ENCODE results near the gene COX7B.
A peak's percentile ranks its signal among the peaks of the same experiment; 100 is the strongest.
"Not testable (repeated sequence)": the region's sequence is repeated elsewhere in the genome, so short reads cannot be mapped to it uniquely, and the experiment has no call there.

Gene COX7B

GRCh38 chrX:77899081-77899828, at the start of gene COX7B:
TSS of gene COX7B (plus strand) at chrX:77899468. CDS start at chrX:77899554, 86 bp downstream.
- Mint-ChIP-seq H3K27me3 (ENCODE audit: low read depth) (no peaks in the 10 kb centered on the region), H3K27ac (peak within 1 kb of the TSS; percentile 99), H3K4me3 (peak within 1 kb of the TSS; percentile 98), H3K36me3 (ENCODE audit: low read depth) (peaks cover 15% of the 10 kb centered on the region), H3K9me3 (no peaks in the 10 kb centered on the region), H3K4me1 (ENCODE audit: low read depth) (peaks cover 14% of the 10 kb centered on the region)

- peaks cover 18% of the 10 kb centered on the region for H3K36me3 Mint-ChIP-seq (ENCODE audit: low read depth)
- H3K4me1 Mint-ChIP-seq (ENCODE audit: low read depth): peaks cover 2% of the 10 kb centered on the region
- no peaks in the 10 kb centered on the region for H3K27me3 Mint-ChIP-seq (ENCODE audit: low read depth)
- no peak overlapping the region for H3K27ac Mint-ChIP-seq
- H3K9me3 Mint-ChIP-seq: no peaks in the 10 kb centered on the region
- H3K4me3 Mint-ChIP-seq: no peak overlapping the region
Observed at GRCh38 chrX:77875372-77875771, 23.9 kb upstream of the COX7B start.

- H3K4me1 Mint-ChIP-seq (ENCODE audit: low read depth); H3K27me3 Mint-ChIP-seq (ENCODE audit: low read depth); H3K36me3 Mint-ChIP-seq (ENCODE audit: low read depth); H3K4me3 Mint-ChIP-seq; H3K9me3 Mint-ChIP-seq; H3K27ac Mint-ChIP-seq: not testable (repeated sequence)
Observed at GRCh38 chrX:77881418-77881817, 17.9 kb upstream of the COX7B start.

- peak overlapping the region; percentile 96 for H3K4me3 Mint-ChIP-seq
- H3K36me3 Mint-ChIP-seq (ENCODE audit: low read depth): peaks cover 13% of the 10 kb centered on the region
- H3K4me1 Mint-ChIP-seq (ENCODE audit: low read depth): peaks cover 21% of the 10 kb centered on the region
- no peaks in the 10 kb centered on the region for H3K27me3 Mint-ChIP-seq (ENCODE audit: low read depth)
- peaks cover 3% of the 10 kb centered on the region for H3K9me3 Mint-ChIP-seq
- H3K27ac Mint-ChIP-seq: peak overlapping the region; percentile 38
Observed at GRCh38 chrX:77892887-77893286, 6.4 kb upstream of the COX7B start.

- H3K27ac Mint-ChIP-seq: no peak overlapping the region
Observed at GRCh38 chrX:77893713-77894112, 5.6 kb upstream of the COX7B start.

GRCh38 chrX:77894921-77895886, 4.1 kb upstream of the COX7B start, which contains the start of gene MAGT1:
TSS of gene MAGT1 (minus strand) at chrX:77895435. CDS start at chrX:77895410, 25 bp downstream.
- no peaks in the 10 kb centered on the region for H3K27me3 Mint-ChIP-seq (ENCODE audit: low read depth)
- peaks cover 7% of the 10 kb centered on the region for H3K36me3 Mint-ChIP-seq (ENCODE audit: low read depth)
- H3K9me3 Mint-ChIP-seq: no peaks in the 10 kb centered on the region
- H3K4me1 Mint-ChIP-seq (ENCODE audit: low read depth): peaks cover 19% of the 10 kb centered on the region
- H3K4me3 Mint-ChIP-seq: peak within 1 kb of the TSS; percentile 96
- peak within 1 kb of the TSS; percentile 100 for H3K27ac Mint-ChIP-seq

More at GRCh38 chrX:77893713-77894112, 5.6 kb upstream of the COX7B start:
- H3K4me3 Mint-ChIP-seq: peak overlapping the region; percentile 96
- H3K9me3 Mint-ChIP-seq: peaks cover 3% of the 10 kb centered on the region
- peaks cover 19% of the 10 kb centered on the region for H3K4me1 Mint-ChIP-seq (ENCODE audit: low read depth)
- H3K27me3 Mint-ChIP-seq (ENCODE audit: low read depth): no peaks in the 10 kb centered on the region
- H3K36me3 Mint-ChIP-seq (ENCODE audit: low read depth): peaks cover 10% of the 10 kb centered on the region

- peak overlapping the region; percentile 98 for H3K4me3 Mint-ChIP-seq
- peaks cover 15% of the 10 kb centered on the region for H3K36me3 Mint-ChIP-seq (ENCODE audit: low read depth)
- peak overlapping the region; percentile 21 for H3K27ac Mint-ChIP-seq
- H3K9me3 Mint-ChIP-seq: no peaks in the 10 kb centered on the region
- peaks cover 12% of the 10 kb centered on the region for H3K4me1 Mint-ChIP-seq (ENCODE audit: low read depth)
- H3K27me3 Mint-ChIP-seq (ENCODE audit: low read depth): no peaks in the 10 kb centered on the region
Observed at GRCh38 chrX:77900688-77901087, 1.4 kb downstream of the COX7B start.

GRCh38 chrX:77901506-77901905, 2.2 kb downstream of the COX7B start:
- Mint-ChIP-seq H3K4me3 (peak overlapping the region; percentile 21), H3K4me1 (ENCODE audit: low read depth) (peaks cover 12% of the 10 kb centered on the region), H3K27ac (no peak overlapping the region), H3K9me3 (no peaks in the 10 kb centered on the region), H3K36me3 (ENCODE audit: low read depth) (peaks cover 14% of the 10 kb centered on the region), H3K27me3 (ENCODE audit: low read depth) (no peaks in the 10 kb centered on the region)

GRCh38 chrX:77910108-77910840, 11.0 kb downstream of the COX7B start, which contains the start of gene ATP7A:
TSS of gene ATP7A (plus strand) at chrX:77910693. CDS start at chrX:77971642, 60,949 bp downstream.
- Mint-ChIP-seq H3K4me3 (peak within 1 kb of the TSS; percentile 99), H3K36me3 (ENCODE audit: low read depth) (peaks cover 4% of the 10 kb centered on the region), H3K27me3 (ENCODE audit: low read depth) (no peaks in the 10 kb centered on the region), H3K4me1 (ENCODE audit: low read depth) (peaks cover 13% of the 10 kb centered on the region), H3K9me3 (no peaks in the 10 kb centered on the region), H3K27ac (peak within 1 kb of the TSS; percentile 99)

GRCh38 chrX:77917294-77917933, 18.1 kb downstream of the COX7B start:
- peak overlapping the region; percentile 90 for H3K27ac Mint-ChIP-seq
- H3K4me3 Mint-ChIP-seq: peak overlapping the region; percentile 80
- H3K27me3 Mint-ChIP-seq (ENCODE audit: low read depth): no peaks in the 10 kb centered on the region
- peaks cover 3% of the 10 kb centered on the region for H3K9me3 Mint-ChIP-seq
- peaks cover 18% of the 10 kb centered on the region for H3K4me1 Mint-ChIP-seq (ENCODE audit: low read depth)
- peaks cover 5% of the 10 kb centered on the region for H3K36me3 Mint-ChIP-seq (ENCODE audit: low read depth)

GRCh38 chrX:77918568-77918967, 19.3 kb downstream of the COX7B start:
- H3K36me3 Mint-ChIP-seq (ENCODE audit: low read depth): peaks cover 8% of the 10 kb centered on the region
- H3K4me1 Mint-ChIP-seq (ENCODE audit: low read depth): peaks cover 13% of the 10 kb centered on the region
- no peak overlapping the region for H3K4me3 Mint-ChIP-seq

GRCh38 chrX:77919370-77919769, 20.1 kb downstream of the COX7B start:
- H3K4me3 Mint-ChIP-seq; H3K9me3 Mint-ChIP-seq; H3K27me3 Mint-ChIP-seq (ENCODE audit: low read depth); H3K27ac Mint-ChIP-seq; H3K36me3 Mint-ChIP-seq (ENCODE audit: low read depth): not testable (repeated sequence)
- H3K4me1 Mint-ChIP-seq (ENCODE audit: low read depth): peaks cover 13% of the 10 kb centered on the region

More at GRCh38 chrX:77918568-77918967, 19.3 kb downstream of the COX7B start:
- Mint-ChIP-seq H3K27me3 (ENCODE audit: low read depth) (no peaks in the 10 kb centered on the region), H3K9me3 (peaks cover 3% of the 10 kb centered on the region), H3K27ac (no peak overlapping the region)

- Mint-ChIP-seq H3K4me3 (no peak overlapping the region), H3K27me3 (ENCODE audit: low read depth) (no peaks in the 10 kb centered on the region), H3K4me1 (ENCODE audit: low read depth) (peaks cover 2% of the 10 kb centered on the region), H3K27ac (no peak overlapping the region), H3K9me3 (peaks cover 3% of the 10 kb centered on the region), H3K36me3 (ENCODE audit: low read depth) (peaks cover 8% of the 10 kb centered on the region)
Observed at GRCh38 chrX:77922787-77923186, 23.5 kb downstream of the COX7B start.
